MM.1S (cell line): Measurements from ENCODE around the gene USP9Y.

Source experiments
- CTCF ChIP-seq: fragments of 300-600 bp; sonication (generic); IDR thresholded peaks from 2 replicates; pipeline ENCODE4 v1.5.1; 2016; ENCODE audit warnings: antibody characterized with exemption, low read length, mixed read lengths
- EZH2 ChIP-seq: fragments of 300-600 bp; sonication (generic); optimal IDR thresholded peaks from 2 replicates; pipeline ENCODE3; 2017; ENCODE audit warnings: low read depth, mild to moderate bottlenecking, antibody characterized with exemption, low read length, mixed read lengths
- EZH2phosphoT487 ChIP-seq: fragments of 300-600 bp; sonication (generic); IDR thresholded peaks from 2 replicates; pipeline ENCODE4 v1.6.1; 2018; ENCODE audit warnings: antibody characterized with exemption, low read length

- no peak for TF ChIP-seq CTCF
- TF ChIP-seq EZH2: no peak
- TF ChIP-seq EZH2phosphoT487: no peak
Measured at GRCh38 chrY:12833284-12833683, 132.3 kb downstream of the USP9Y start.
